GM23338 (cell line): Measurements from ENCODE around the gene RAB11FIP3. TPM values are rescaled to one million over a fixed set of nuclear protein-coding genes. Genes with fewer than 3 reads are reported as not detected.

ENCODE experiments used
- ATAC-seq: fragments of 200-7000 bp; cut with Tn5 transposase; 3 replicates; pipeline ENCODE4 v1.9.1; 2020
- DNase-seq: peaks from one replicate; pipeline ENCODE4 v3.0.0-alpha.2; 2015; ENCODE audit warnings: low spot score
- H2AFZ ChIP-seq: fragments of 200-600 bp; sonication (generic); 2 replicates; pipeline ENCODE4 v1.8.0; 2016; ENCODE audit warnings: antibody characterized with exemption, mild to moderate bottlenecking, moderate library complexity
- H3F3A ChIP-seq: fragments of 200-600 bp; sonication (generic); replicated peaks from 2 replicates; pipeline ENCODE4 v1.8.0; 2017; ENCODE audit warnings: antibody characterized with exemption, mixed run types, low read depth
- H3K27ac ChIP-seq: fragments of 200-600 bp; sonication (generic); 2 replicates; pipeline ENCODE4 v1.6.1; 2016; ENCODE audit warnings: low read depth
- H3K27me3 ChIP-seq: fragments of 200-600 bp; sonication (generic); 2 replicates; pipeline ENCODE4 v1.8.0; 2016; ENCODE audit warnings: mild to moderate bottlenecking, mixed run types, moderate library complexity; ENCODE audit not compliant: insufficient read depth
- H3K36me3 ChIP-seq: fragments of 200-600 bp; sonication (generic); 2 replicates; pipeline ENCODE4 v1.8.0; 2016; ENCODE audit warnings: mild to moderate bottlenecking; ENCODE audit not compliant: insufficient read depth
- H3K4me1 ChIP-seq: fragments of 200-600 bp; sonication (generic); 2 replicates; pipeline ENCODE4 v1.8.0; 2016; ENCODE audit warnings: mild to moderate bottlenecking, moderate library complexity; ENCODE audit not compliant: insufficient read depth
- H3K4me2 ChIP-seq: fragments of 200-600 bp; sonication (generic); 2 replicates; pipeline ENCODE4 v1.7.1; 2017; ENCODE audit warnings: mixed run types
- H3K4me3 ChIP-seq: fragments of 200-600 bp; sonication (generic); 2 replicates; pipeline ENCODE4 v1.6.1; 2016; ENCODE audit warnings: mixed run types
- H3K79me2 ChIP-seq: fragments of 200-600 bp; sonication (generic); replicated peaks from 2 replicates; pipeline ENCODE4 v1.8.0; 2017; ENCODE audit warnings: mild to moderate bottlenecking; ENCODE audit not compliant: insufficient read depth
- H3K9me2 ChIP-seq: fragments of 200-600 bp; sonication (generic); 2 replicates; pipeline ENCODE4 v1.8.0; 2017; ENCODE audit not compliant: insufficient read depth
- H4K20me1 ChIP-seq: fragments of 200-600 bp; sonication (generic); replicated peaks from 2 replicates; pipeline ENCODE4 v1.8.0; 2017; ENCODE audit warnings: mild to moderate bottlenecking; ENCODE audit not compliant: insufficient read depth
- H3K27ac Mint-ChIP-seq: 2 replicates; pipeline ENCODE4 v1.8.0; 2020; ENCODE audit warnings: inconsistent platforms, mild to moderate bottlenecking, moderate library complexity, mixed read lengths
- H3K27me3 Mint-ChIP-seq: 3 replicates; pipeline ENCODE4 v1.8.0; 2022; ENCODE audit warnings: low read depth, mild to moderate bottlenecking, moderate library complexity, mixed read lengths, inconsistent platforms; ENCODE audit not compliant: insufficient read depth, poor library complexity
- H3K36me3 Mint-ChIP-seq: 3 replicates; pipeline ENCODE4 v1.8.0; 2021; ENCODE audit warnings: low read depth, mild to moderate bottlenecking, inconsistent platforms, moderate library complexity, mixed read lengths
- H3K4me1 Mint-ChIP-seq: 3 replicates; pipeline ENCODE4 v1.8.0; 2020; ENCODE audit warnings: mild to moderate bottlenecking, inconsistent platforms, mixed read lengths
- H3K4me3 Mint-ChIP-seq: 3 replicates; pipeline ENCODE4 v1.8.0; 2021; ENCODE audit warnings: moderate library complexity, mild to moderate bottlenecking, inconsistent platforms, mixed read lengths
- H3K9me3 Mint-ChIP-seq: 3 replicates; pipeline ENCODE4 v1.8.0; 2020; ENCODE audit warnings: moderate library complexity, mild to moderate bottlenecking, inconsistent platforms, mixed read lengths
- CREB1 ChIP-seq: fragments of 250-450 bp; sonication (Bioruptor Pico); IDR thresholded peaks from 2 replicates; pipeline ENCODE4 v1.5.0; 2020; ENCODE audit warnings: low read depth, mild to moderate bottlenecking, moderate library complexity
- CTCF ChIP-seq, 2 experiments: fragments of 200-600 bp in 1 of 2; sonication (generic) in 1 of 2; conservative IDR thresholded peaks; 2 replicates each; pipeline versions ENCODE4 v1.5.1 to v1.6.1; 2016 to 2017; ENCODE audit warnings: antibody characterized with exemption in 2 of 2, low read depth in 2 of 2, mild to moderate bottlenecking in 2 of 2, moderate library complexity in 1 of 2
- EZH2 ChIP-seq: fragments of 200-600 bp; sonication (generic); IDR thresholded peaks from one replicate; pipeline ENCODE4 v1.8.0; 2017; ENCODE audit warnings: antibody characterized with exemption, mild to moderate bottlenecking, low read depth; ENCODE audit not compliant: unreplicated experiment
- EZH2phosphoT487 ChIP-seq: fragments of 200-600 bp; sonication (generic); IDR thresholded peaks from one replicate; pipeline ENCODE4 v1.8.1; 2018; ENCODE audit warnings: antibody characterized with exemption; ENCODE audit not compliant: unreplicated experiment
- JUNB ChIP-seq: IDR thresholded peaks from one replicate; pipeline ENCODE4 v1.6.1; 2016; ENCODE audit warnings: antibody characterized with exemption; ENCODE audit not compliant: unreplicated experiment
- NANOG ChIP-seq: IDR thresholded peaks from 2 replicates; pipeline ENCODE4 v1.6.1; 2016; ENCODE audit warnings: antibody characterized with exemption, borderline replicate concordance
- POLR2AphosphoS5 ChIP-seq: IDR thresholded peaks from 2 replicates; pipeline ENCODE4 v1.6.1; 2016; ENCODE audit warnings: antibody characterized with exemption, low read depth
- STAT1 ChIP-seq: IDR thresholded peaks from one replicate; pipeline ENCODE4 v1.6.1; 2016; ENCODE audit warnings: antibody characterized with exemption; ENCODE audit not compliant: unreplicated experiment
- ZNF114 ChIP-seq: fragments of 250-450 bp; sonication (Bioruptor Pico); IDR thresholded peaks from 2 replicates; pipeline ENCODE4 v1.5.0; 2020; ENCODE audit warnings: mild to moderate bottlenecking, moderate library complexity
- ZNF331 ChIP-seq: fragments of 250-450 bp; sonication (Bioruptor Pico); IDR thresholded peaks from 2 replicates; pipeline ENCODE4 v1.5.0; 2020; ENCODE audit warnings: low read depth, mild to moderate bottlenecking, moderate library complexity
- ZNF462 ChIP-seq: fragments of 250-450 bp; sonication (Bioruptor Pico); IDR thresholded peaks from 2 replicates; pipeline ENCODE4 v1.5.0; 2020; ENCODE audit warnings: mild to moderate bottlenecking, moderate library complexity
- polyA plus RNA-seq: library from polyadenylated mRNA; unstranded; fragments of >200 nt; fragmentation: Nextera tagmentation; extraction: Ambion mirVana; gene quantifications from 2 replicates; pipeline ENCODE4 v1.2.1, GENCODE V29; 2016
- total RNA-seq: library from RNA; depleted of rRNA; stranded (reverse); fragments of >200 nt; shearing (Covaris generic); gene quantifications from 2 replicates; pipeline ENCODE4 v1.2.3, GENCODE V29; 2014
- TF ChIP-seq, protein P1 (sequence below): IDR thresholded peaks from one replicate; pipeline ENCODE4 v1.6.1; 2018; ENCODE audit warnings: antibody characterized with exemption; ENCODE audit not compliant: unreplicated experiment
- TF ChIP-seq, protein P2 (sequence below): IDR thresholded peaks from 2 replicates; pipeline ENCODE4 v1.6.1; 2016; ENCODE audit warnings: antibody characterized with exemption

RAB11FIP3 gene
- total and polyA plus RNA-seq, 2 experiments from 2014 or later: 3.2 to 29.2 TPM

DNA sequence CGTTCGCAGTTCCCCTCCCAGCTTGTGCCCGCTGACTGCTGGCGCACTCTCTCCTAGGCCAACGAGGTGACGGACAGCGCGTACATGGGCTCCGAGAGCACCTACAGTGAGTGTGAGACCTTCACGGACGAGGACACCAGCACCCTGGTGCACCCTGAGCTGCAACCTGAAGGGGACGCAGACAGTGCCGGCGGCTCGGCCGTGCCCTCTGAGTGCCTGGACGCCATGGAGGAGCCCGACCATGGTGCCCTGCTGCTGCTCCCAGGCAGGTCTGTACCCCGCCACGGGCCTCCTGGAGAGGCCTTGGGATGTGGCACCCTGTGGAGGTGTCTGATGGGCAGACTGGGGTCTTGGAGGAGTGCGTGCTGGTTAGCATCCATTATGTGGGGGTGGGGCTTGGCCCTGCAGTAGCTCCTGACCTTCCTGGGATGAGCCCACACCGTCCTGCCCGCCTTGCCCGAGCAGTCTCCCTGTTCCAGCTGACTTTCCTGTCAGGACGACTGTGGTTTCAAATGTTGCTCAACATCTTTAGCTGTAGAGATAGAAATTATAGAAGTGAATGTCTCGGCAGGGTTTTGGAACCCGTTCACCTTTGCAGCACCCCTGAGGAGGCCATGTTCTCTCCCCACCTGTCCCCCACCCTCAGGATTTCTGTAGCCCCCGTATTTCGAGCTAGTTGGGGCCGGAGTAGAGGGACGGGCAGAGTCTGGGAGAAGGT is 57.2 kb downstream of the RAB11FIP3 start:
- Histone ChIP-seq H3K36me3 (no peaks in the 10 kb centered on the region), H3F3A (peaks cover 4% of the 10 kb centered on the region; the same call in 1 of the 2 replicates), H3K4me1 (peaks cover 16% of the 10 kb centered on the region), H3K4me3 (no peak overlapping the region), H3K27me3 (no peaks in the 10 kb centered on the region), H4K20me1 (no peaks in the 10 kb centered on the region), H3K27ac (peak overlapping the region; percentile 89), H3K9me2 (no peaks in the 10 kb centered on the region), H3K79me2 (no peaks in the 10 kb centered on the region), H2AFZ (no peak overlapping the region), H3K4me2 (no peak overlapping the region)
- Mint-ChIP-seq H3K36me3 (peaks cover 4% of the 10 kb centered on the region), H3K27ac (peak overlapping the region; percentile 85; the same call in 1 of the 2 replicates), H3K9me3 (no peaks in the 10 kb centered on the region), H3K4me3 (no peak overlapping the region; the same call in 2 of the 3 replicates), H3K4me1 (peaks cover 17% of the 10 kb centered on the region), H3K27me3 (peaks cover 8% of the 10 kb centered on the region)
- ATAC-seq (no peak), DNase-seq (no peak)
- TF ChIP-seq, protein P1, sequence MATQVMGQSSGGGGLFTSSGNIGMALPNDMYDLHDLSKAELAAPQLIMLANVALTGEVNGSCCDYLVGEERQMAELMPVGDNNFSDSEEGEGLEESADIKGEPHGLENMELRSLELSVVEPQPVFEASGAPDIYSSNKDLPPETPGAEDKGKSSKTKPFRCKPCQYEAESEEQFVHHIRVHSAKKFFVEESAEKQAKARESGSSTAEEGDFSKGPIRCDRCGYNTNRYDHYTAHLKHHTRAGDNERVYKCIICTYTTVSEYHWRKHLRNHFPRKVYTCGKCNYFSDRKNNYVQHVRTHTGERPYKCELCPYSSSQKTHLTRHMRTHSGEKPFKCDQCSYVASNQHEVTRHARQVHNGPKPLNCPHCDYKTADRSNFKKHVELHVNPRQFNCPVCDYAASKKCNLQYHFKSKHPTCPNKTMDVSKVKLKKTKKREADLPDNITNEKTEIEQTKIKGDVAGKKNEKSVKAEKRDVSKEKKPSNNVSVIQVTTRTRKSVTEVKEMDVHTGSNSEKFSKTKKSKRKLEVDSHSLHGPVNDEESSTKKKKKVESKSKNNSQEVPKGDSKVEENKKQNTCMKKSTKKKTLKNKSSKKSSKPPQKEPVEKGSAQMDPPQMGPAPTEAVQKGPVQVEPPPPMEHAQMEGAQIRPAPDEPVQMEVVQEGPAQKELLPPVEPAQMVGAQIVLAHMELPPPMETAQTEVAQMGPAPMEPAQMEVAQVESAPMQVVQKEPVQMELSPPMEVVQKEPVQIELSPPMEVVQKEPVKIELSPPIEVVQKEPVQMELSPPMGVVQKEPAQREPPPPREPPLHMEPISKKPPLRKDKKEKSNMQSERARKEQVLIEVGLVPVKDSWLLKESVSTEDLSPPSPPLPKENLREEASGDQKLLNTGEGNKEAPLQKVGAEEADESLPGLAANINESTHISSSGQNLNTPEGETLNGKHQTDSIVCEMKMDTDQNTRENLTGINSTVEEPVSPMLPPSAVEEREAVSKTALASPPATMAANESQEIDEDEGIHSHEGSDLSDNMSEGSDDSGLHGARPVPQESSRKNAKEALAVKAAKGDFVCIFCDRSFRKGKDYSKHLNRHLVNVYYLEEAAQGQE: no peak
- no peak for TF ChIP-seq STAT1
- TF ChIP-seq, protein P2, sequence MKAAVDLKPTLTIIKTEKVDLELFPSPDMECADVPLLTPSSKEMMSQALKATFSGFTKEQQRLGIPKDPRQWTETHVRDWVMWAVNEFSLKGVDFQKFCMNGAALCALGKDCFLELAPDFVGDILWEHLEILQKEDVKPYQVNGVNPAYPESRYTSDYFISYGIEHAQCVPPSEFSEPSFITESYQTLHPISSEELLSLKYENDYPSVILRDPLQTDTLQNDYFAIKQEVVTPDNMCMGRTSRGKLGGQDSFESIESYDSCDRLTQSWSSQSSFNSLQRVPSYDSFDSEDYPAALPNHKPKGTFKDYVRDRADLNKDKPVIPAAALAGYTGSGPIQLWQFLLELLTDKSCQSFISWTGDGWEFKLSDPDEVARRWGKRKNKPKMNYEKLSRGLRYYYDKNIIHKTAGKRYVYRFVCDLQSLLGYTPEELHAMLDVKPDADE: no peak
- TF ChIP-seq CREB1: no peak
- no peak for TF ChIP-seq EZH2
- no peak for TF ChIP-seq JUNB
- TF ChIP-seq CTCF (conservative IDR thresholded peaks at IDR 0.05; ENCODE audit: low read depth in 2 of 2): no peak
- TF ChIP-seq NANOG: no peak
- TF ChIP-seq ZNF331 (CRISPR knock-in tag): no peak
- TF ChIP-seq ZNF114 (CRISPR knock-in tag): no peak
- TF ChIP-seq POLR2AphosphoS5: no peak
- no peak for TF ChIP-seq EZH2phosphoT487
- TF ChIP-seq ZNF462 (CRISPR knock-in tag): no peak
